Colonic mucosa (tissue), 4 donors: ENCODE results near the gene HTR1D. TPM values are rescaled to one million over a fixed set of nuclear protein-coding genes. Genes with fewer than 3 reads are reported as not detected.

Experiments
- DNase-seq: peaks from one replicate; pipeline ENCODE4 v3.0.0-alpha.2; 2020
- H3K27ac ChIP-seq: fragments of 200-600 bp; one replicate; pipeline ENCODE4 v1.8.0; 2021
- H3K27me3 ChIP-seq: fragments of 200-600 bp; one replicate; pipeline ENCODE4 v1.8.0; 2021
- H3K36me3 ChIP-seq: fragments of 200-600 bp; one replicate; pipeline ENCODE4 v1.8.0; 2021
- H3K4me1 ChIP-seq: fragments of 200-600 bp; one replicate; pipeline ENCODE4 v1.8.0; 2021; ENCODE audit warnings: mild to moderate bottlenecking
- H3K4me3 ChIP-seq: fragments of 200-600 bp; one replicate; pipeline ENCODE4 v1.8.0; 2021
- H3K9ac ChIP-seq, 2 donors: one replicate each; pipeline ENCODE4 v1.7.0; 2013; ENCODE audit warnings: control low read depth in 2 of 2, low read depth in 2 of 2, low read length in 2 of 2
- H3K9me3 ChIP-seq: fragments of 200-600 bp; one replicate; pipeline ENCODE4 v1.8.0; 2021
- CTCF ChIP-seq: fragments of 200-600 bp; IDR thresholded peaks from one replicate; pipeline ENCODE4 v1.8.0; 2022; ENCODE audit warnings: antibody characterized with exemption, mild to moderate bottlenecking
- intact Hi-C: fragments of 100-400 bp; cut with DNase I; formaldehyde crosslinking; loops from one replicate; pipeline ENCODE4 v1.14.1; 2022
- total RNA-seq, 2 donors: library from RNA; stranded (reverse); fragmentation: NEBNext Ultra II Directional in 1 of 2; extraction: Animal tissue kit (Norgen Biotek cat#: 25700) in 1 of 2; gene quantifications; one replicate each; pipeline ENCODE4 v1.2.1, GENCODE V29; 2021
- donor health status: healthy.
- donor health status: DM: no; HTN: no; CAD: no.
- donor health status: DM: no; HTN: no; CAD: no.

Gene HTR1D
- total RNA-seq, 2 donors from 2014 or later = 0.27 to 0.42 TPM

- H3K4me1 ChIP-seq = peaks cover 4% of the 10 kb centered on the region
- no peaks in the 10 kb centered on the region for H3K9me3 ChIP-seq
- H3K9ac ChIP-seq = no peak overlapping the region
- no peak overlapping the region for H3K27ac ChIP-seq
- no peaks in the 10 kb centered on the region for H3K36me3 ChIP-seq
- no peak for DNase-seq
- H3K4me3 ChIP-seq = no peak overlapping the region
- intact Hi-C loops = no loop called here
- no peak for TF ChIP-seq CTCF
- no peaks in the 10 kb centered on the region for H3K27me3 ChIP-seq
Observed at GRCh38 chr1:23152966-23153684, 64.2 kb downstream of the HTR1D start.

- Histone ChIP-seq H3K27me3 (no peaks in the 10 kb centered on the region), H3K9ac (no peak overlapping the region), H3K4me1 (peaks cover 4% of the 10 kb centered on the region), H3K36me3 (no peaks in the 10 kb centered on the region), H3K9me3 (no peaks in the 10 kb centered on the region), H3K27ac (no peak overlapping the region), H3K4me3 (no peak overlapping the region)
- DNase-seq = no peak
- intact Hi-C loops = no loop called here
- no peak for TF ChIP-seq CTCF
Observed at GRCh38 chr1:23150742-23151141, 66.6 kb downstream of the HTR1D start.

- Histone ChIP-seq H3K36me3 (no peaks in the 10 kb centered on the region), H3K9ac (no peak overlapping the region), H3K4me1 (peaks cover 4% of the 10 kb centered on the region), H3K9me3 (no peaks in the 10 kb centered on the region), H3K27ac (no peak overlapping the region), H3K4me3 (no peak overlapping the region), H3K27me3 (no peaks in the 10 kb centered on the region)
- intact Hi-C loops = no loop called here
- DNase-seq = no peak
- no peak for TF ChIP-seq CTCF
Observed at GRCh38 chr1:23150125-23150524, 67.2 kb downstream of the HTR1D start.

GRCh38 chr1:23149114-23149513 is 68.2 kb downstream of the HTR1D start:
- H3K9me3 ChIP-seq = no peaks in the 10 kb centered on the region
- peak overlapping the region; percentile 34 for H3K27ac ChIP-seq
- no peaks in the 10 kb centered on the region for H3K27me3 ChIP-seq

GRCh38 chr1:23148084-23148483 is 69.2 kb downstream of the HTR1D start:
- Histone ChIP-seq H3K27me3 (no peaks in the 10 kb centered on the region), H3K4me1 (peaks cover 4% of the 10 kb centered on the region), H3K36me3 (no peaks in the 10 kb centered on the region), H3K9ac (no peak overlapping the region), H3K27ac (no peak overlapping the region), H3K9me3 (no peaks in the 10 kb centered on the region), H3K4me3 (no peak overlapping the region)
- DNase-seq = no peak
- TF ChIP-seq CTCF = no peak
- intact Hi-C loops = no loop called here

More at GRCh38 chr1:23149114-23149513, 68.2 kb downstream of the HTR1D start:
- intact Hi-C loops = no loop called here
- H3K36me3 ChIP-seq = no peaks in the 10 kb centered on the region
- peaks cover 4% of the 10 kb centered on the region for H3K4me1 ChIP-seq
- H3K4me3 ChIP-seq = no peak overlapping the region
- DNase-seq = peak; percentile 65
- H3K9ac ChIP-seq = no peak overlapping the region
- TF ChIP-seq CTCF = no peak

Other genes starting within 250 kb of the HTR1D start
- gene LACTBL1, start 244.6 kb downstream of the HTR1D start, total RNA-seq = not detected
- not detected for gene TEX46, start 201.7 kb downstream of the HTR1D start, total RNA-seq
- 10 to 100 TPM; 59.2 to 72.6 TPM for gene KDM1A, start 198.0 kb downstream of the HTR1D start, total RNA-seq
- gene LUZP1, start 48.6 kb downstream of the HTR1D start, total RNA-seq = 10 to 100 TPM; 42.4 to 50.4 TPM
- 100 to 1,000 TPM; 103 to 165 TPM for gene HNRNPR, start 126.8 kb upstream of the HTR1D start, total RNA-seq
- gene ZNF436, start 152.3 kb upstream of the HTR1D start, total RNA-seq = 10 to 100 TPM in 1 of 2 donors, 1 to 10 TPM in 1; 7.1 to 13.9 TPM
- gene TCEA3, start 207.2 kb upstream of the HTR1D start, total RNA-seq = 100 to 1,000 TPM; 128 to 133 TPM